ENCODE results near the gene IPO9.

DNA sequence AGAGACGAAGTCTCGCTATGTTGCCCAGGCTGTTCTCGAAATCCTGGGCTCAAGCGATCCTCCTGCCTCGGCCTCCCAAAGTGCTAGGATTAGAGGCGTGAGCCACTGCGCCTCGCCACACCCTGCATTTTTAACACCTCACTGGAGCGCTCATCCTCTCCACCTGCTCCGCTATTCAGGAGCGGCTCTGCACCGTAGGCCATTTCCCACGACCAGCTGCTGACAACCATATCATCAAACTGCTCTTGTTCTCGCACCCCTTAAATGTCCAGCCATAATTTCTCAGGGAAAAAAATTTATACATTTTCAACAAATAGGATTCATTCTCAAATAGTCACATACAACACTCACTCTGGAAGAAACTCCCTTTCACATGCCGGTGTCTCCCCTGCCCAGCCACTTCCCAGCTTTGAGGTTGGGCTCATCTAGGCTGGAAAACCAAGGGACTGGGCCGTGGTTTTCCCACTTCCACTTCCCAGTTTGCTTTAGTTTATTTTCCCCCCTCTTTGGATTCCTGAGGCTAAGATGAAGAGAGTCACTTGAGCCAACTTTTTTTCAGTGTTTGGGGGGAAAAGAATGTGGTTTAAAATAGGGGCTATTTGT is 639 bp upstream of the IPO9 start:
- TF ChIP-seq, protein P1, sequence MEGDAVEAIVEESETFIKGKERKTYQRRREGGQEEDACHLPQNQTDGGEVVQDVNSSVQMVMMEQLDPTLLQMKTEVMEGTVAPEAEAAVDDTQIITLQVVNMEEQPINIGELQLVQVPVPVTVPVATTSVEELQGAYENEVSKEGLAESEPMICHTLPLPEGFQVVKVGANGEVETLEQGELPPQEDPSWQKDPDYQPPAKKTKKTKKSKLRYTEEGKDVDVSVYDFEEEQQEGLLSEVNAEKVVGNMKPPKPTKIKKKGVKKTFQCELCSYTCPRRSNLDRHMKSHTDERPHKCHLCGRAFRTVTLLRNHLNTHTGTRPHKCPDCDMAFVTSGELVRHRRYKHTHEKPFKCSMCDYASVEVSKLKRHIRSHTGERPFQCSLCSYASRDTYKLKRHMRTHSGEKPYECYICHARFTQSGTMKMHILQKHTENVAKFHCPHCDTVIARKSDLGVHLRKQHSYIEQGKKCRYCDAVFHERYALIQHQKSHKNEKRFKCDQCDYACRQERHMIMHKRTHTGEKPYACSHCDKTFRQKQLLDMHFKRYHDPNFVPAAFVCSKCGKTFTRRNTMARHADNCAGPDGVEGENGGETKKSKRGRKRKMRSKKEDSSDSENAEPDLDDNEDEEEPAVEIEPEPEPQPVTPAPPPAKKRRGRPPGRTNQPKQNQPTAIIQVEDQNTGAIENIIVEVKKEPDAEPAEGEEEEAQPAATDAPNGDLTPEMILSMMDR (IDR thresholded peaks at IDR 0.05; ENCODE audit: low read length), result no peak
- TF ChIP-seq EZH2 (IDR thresholded peaks at IDR 0.05; ENCODE audit: borderline replicate concordance, low read length), result no peak
